GM12872 (cell line): Measurements from ENCODE around the gene C1QC.

Source experiments
- CTCF ChIP-seq: IDR thresholded peaks from 3 replicates; pipeline ENCODE4 v1.5.1; 2011; ENCODE audit warnings: low read depth, mild to moderate bottlenecking, low read length, moderate library complexity; ENCODE audit not compliant: insufficient read depth

The C1QC gene

GRCh38 chr1:22689505-22689904 lies 46.1 kb downstream of the C1QC start:
- TF ChIP-seq CTCF = no peak

- TF ChIP-seq CTCF = no peak
These were observed 47.8 kb downstream of the C1QC start for GRCh38 chr1:22691031-22691753.

GRCh38 chr1:22694172-22694571 lies 50.7 kb downstream of the C1QC start:
- no peak for TF ChIP-seq CTCF

- no peak for TF ChIP-seq CTCF
These were observed 53.2 kb downstream of the C1QC start for GRCh38 chr1:22696610-22697009.
